NCI-H1930 (cell line): Measurements from ENCODE around the gene HOXD11.

Source experiments
- DNase-seq, 2 experiments: peaks; one replicate each; lab custom pipeline; 2025; lab: John Stamatoyannopoulos, UW

HOXD11 gene

GRCh38 chr2:176131848-176132158, 24.7 kb downstream of the HOXD11 start:
- DNase-seq = no peak

GRCh38 chr2:176132205-176133171, 25.4 kb downstream of the HOXD11 start:
- peak; percentile 34 to 66 for DNase-seq

GRCh38 chr2:176133389-176133788, 26.3 kb downstream of the HOXD11 start:
- DNase-seq = no peak

- peak in 1 of 2 experiments; percentile 18 for DNase-seq
Measured at GRCh38 chr2:176134035-176134434, 27.0 kb downstream of the HOXD11 start.

- peak in 1 of 2 experiments; percentile 77 for DNase-seq
Measured at GRCh38 chr2:176135035-176135440, 28.0 kb downstream of the HOXD11 start.

GRCh38 chr2:176136374-176137251, 29.5 kb downstream of the HOXD11 start:
- DNase-seq = peak; percentile 37 to 51

GRCh38 chr2:176137252-176137580, 30.1 kb downstream of the HOXD11 start:
- no peak for DNase-seq

GRCh38 chr2:176137906-176138305, 30.8 kb downstream of the HOXD11 start:
- no peak for DNase-seq

GRCh38 chr2:176138526-176138922, 31.4 kb downstream of the HOXD11 start:
- peak; percentile 46 to 48 for DNase-seq

GRCh38 chr2:176138923-176139660, 32.0 kb downstream of the HOXD11 start:
- DNase-seq = no peak

- DNase-seq = peak; percentile 70 to 75
Measured at GRCh38 chr2:176139661-176140512, 32.8 kb downstream of the HOXD11 start.

- peak; percentile 86 to 91 for DNase-seq
Measured at GRCh38 chr2:176140513-176141317, 33.6 kb downstream of the HOXD11 start.

- DNase-seq = no peak
Measured at GRCh38 chr2:176142281-176142680, 35.2 kb downstream of the HOXD11 start.

- DNase-seq = no peak
Measured at GRCh38 chr2:176145085-176145969, 38.2 kb downstream of the HOXD11 start.

- no peak for DNase-seq
Measured at GRCh38 chr2:176146101-176146500, 39.0 kb downstream of the HOXD11 start.

GRCh38 chr2:176146645-176147044, 39.6 kb downstream of the HOXD11 start:
- DNase-seq = no peak

- no peak for DNase-seq
Measured at GRCh38 chr2:176147210-176147799, 40.2 kb downstream of the HOXD11 start.

- DNase-seq = no peak
Measured at GRCh38 chr2:176147800-176148496, 40.9 kb downstream of the HOXD11 start.
